ENCODE measurements around the gene FADS3. TPM values are rescaled to one million over a fixed set of nuclear protein-coding genes. Genes with fewer than 3 reads are reported as not detected.

Gene FADS3
- total and polyA plus RNA-seq, 2 of the 13 experiments (the other 11 are each of a cell fraction or from before 2014, with no cell fraction given), result 13.4 to 23.2 TPM

DNA sequence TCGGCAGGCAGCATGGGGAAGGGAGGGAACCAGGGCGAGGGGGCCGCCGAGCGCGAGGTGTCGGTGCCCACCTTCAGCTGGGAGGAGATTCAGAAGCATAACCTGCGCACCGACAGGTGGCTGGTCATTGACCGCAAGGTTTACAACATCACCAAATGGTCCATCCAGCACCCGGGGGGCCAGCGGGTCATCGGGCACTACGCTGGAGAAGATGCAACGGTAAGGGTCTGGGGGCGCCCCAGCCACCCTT, 63.0 kb downstream of the FADS3 start (continued):
- no peak for TF ChIP-seq ZFP62 (CRISPR knock-in tag; IDR thresholded peaks at IDR 0.05)
- TF ChIP-seq, protein P1, sequence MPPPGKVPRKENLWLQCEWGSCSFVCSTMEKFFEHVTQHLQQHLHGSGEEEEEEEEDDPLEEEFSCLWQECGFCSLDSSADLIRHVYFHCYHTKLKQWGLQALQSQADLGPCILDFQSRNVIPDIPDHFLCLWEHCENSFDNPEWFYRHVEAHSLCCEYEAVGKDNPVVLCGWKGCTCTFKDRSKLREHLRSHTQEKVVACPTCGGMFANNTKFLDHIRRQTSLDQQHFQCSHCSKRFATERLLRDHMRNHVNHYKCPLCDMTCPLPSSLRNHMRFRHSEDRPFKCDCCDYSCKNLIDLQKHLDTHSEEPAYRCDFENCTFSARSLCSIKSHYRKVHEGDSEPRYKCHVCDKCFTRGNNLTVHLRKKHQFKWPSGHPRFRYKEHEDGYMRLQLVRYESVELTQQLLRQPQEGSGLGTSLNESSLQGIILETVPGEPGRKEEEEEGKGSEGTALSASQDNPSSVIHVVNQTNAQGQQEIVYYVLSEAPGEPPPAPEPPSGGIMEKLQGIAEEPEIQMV (CRISPR knock-in tag; IDR thresholded peaks at IDR 0.05; ENCODE audit: low read depth), result no peak
- TF ChIP-seq, protein P2, sequence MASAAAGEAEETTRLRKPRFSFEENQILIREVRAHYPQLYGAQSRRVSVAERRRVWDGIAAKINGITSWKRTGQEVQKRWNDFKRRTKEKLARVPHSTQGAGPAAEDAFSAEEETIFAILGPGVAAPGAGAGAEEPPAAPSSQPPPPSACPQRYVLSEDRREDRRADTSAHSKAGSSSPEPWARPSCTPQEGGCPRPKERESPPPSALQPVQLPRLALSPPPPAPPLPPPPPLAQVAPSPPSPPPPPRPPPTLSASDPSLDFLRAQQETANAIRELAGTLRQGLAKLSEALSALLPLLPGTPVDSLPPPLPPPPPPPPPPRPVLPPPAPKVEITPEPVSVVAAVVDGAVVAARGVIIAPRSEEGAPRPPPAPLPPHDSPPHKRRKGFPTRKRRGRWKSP (CRISPR knock-in tag; IDR thresholded peaks at IDR 0.05), result no peak
- TF ChIP-seq MTF2 (CRISPR knock-in tag; IDR thresholded peaks at IDR 0.05; ENCODE audit: borderline replicate concordance), result no peak
- TF ChIP-seq, protein P3, sequence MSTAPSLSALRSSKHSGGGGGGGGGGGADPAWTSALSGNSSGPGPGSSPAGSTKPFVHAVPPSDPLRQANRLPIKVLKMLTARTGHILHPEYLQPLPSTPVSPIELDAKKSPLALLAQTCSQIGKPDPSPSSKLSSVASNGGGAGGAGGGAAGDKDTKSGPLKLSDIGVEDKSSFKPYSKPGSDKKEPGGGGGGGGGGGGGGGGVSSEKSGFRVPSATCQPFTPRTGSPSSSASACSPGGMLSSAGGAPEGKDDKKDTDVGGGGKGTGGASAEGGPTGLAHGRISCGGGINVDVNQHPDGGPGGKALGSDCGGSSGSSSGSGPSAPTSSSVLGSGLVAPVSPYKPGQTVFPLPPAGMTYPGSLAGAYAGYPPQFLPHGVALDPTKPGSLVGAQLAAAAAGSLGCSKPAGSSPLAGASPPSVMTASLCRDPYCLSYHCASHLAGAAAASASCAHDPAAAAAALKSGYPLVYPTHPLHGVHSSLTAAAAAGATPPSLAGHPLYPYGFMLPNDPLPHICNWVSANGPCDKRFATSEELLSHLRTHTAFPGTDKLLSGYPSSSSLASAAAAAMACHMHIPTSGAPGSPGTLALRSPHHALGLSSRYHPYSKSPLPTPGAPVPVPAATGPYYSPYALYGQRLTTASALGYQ (CRISPR knock-in tag; IDR thresholded peaks at IDR 0.05), result no peak
- no peak for TF ChIP-seq ZC3H4 (CRISPR knock-in tag; IDR thresholded peaks at IDR 0.05; ENCODE audit: borderline replicate concordance)
- no peak for TF ChIP-seq HHEX (CRISPR knock-in tag; IDR thresholded peaks at IDR 0.05)
- TF ChIP-seq ZSCAN20 (CRISPR knock-in tag; IDR thresholded peaks at IDR 0.05; ENCODE audit: borderline replicate concordance), result no peak
- TF ChIP-seq, protein P4, sequence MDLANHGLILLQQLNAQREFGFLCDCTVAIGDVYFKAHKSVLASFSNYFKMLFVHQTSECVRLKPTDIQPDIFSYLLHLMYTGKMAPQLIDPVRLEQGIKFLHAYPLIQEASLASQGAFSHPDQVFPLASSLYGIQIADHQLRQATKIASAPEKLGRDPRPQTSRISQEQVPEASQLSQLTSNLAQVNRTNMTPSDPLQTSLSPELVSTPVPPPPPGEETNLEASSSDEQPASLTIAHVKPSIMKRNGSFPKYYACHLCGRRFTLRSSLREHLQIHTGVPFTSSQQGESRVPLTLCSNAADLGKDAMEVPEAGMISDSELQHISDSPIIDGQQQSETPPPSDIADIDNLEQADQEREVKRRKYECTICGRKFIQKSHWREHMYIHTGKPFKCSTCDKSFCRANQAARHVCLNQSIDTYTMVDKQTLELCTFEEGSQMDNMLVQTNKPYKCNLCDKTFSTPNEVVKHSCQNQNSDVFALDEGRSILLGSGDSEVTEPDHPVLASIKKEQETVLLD (CRISPR knock-in tag; IDR thresholded peaks at IDR 0.05; ENCODE audit: low read depth), result no peak
- TF ChIP-seq, protein P5, sequence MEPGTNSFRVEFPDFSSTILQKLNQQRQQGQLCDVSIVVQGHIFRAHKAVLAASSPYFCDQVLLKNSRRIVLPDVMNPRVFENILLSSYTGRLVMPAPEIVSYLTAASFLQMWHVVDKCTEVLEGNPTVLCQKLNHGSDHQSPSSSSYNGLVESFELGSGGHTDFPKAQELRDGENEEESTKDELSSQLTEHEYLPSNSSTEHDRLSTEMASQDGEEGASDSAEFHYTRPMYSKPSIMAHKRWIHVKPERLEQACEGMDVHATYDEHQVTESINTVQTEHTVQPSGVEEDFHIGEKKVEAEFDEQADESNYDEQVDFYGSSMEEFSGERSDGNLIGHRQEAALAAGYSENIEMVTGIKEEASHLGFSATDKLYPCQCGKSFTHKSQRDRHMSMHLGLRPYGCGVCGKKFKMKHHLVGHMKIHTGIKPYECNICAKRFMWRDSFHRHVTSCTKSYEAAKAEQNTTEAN (CRISPR knock-in tag; conservative IDR thresholded peaks at IDR 0.05), result no peak
- TF ChIP-seq, protein P6, sequence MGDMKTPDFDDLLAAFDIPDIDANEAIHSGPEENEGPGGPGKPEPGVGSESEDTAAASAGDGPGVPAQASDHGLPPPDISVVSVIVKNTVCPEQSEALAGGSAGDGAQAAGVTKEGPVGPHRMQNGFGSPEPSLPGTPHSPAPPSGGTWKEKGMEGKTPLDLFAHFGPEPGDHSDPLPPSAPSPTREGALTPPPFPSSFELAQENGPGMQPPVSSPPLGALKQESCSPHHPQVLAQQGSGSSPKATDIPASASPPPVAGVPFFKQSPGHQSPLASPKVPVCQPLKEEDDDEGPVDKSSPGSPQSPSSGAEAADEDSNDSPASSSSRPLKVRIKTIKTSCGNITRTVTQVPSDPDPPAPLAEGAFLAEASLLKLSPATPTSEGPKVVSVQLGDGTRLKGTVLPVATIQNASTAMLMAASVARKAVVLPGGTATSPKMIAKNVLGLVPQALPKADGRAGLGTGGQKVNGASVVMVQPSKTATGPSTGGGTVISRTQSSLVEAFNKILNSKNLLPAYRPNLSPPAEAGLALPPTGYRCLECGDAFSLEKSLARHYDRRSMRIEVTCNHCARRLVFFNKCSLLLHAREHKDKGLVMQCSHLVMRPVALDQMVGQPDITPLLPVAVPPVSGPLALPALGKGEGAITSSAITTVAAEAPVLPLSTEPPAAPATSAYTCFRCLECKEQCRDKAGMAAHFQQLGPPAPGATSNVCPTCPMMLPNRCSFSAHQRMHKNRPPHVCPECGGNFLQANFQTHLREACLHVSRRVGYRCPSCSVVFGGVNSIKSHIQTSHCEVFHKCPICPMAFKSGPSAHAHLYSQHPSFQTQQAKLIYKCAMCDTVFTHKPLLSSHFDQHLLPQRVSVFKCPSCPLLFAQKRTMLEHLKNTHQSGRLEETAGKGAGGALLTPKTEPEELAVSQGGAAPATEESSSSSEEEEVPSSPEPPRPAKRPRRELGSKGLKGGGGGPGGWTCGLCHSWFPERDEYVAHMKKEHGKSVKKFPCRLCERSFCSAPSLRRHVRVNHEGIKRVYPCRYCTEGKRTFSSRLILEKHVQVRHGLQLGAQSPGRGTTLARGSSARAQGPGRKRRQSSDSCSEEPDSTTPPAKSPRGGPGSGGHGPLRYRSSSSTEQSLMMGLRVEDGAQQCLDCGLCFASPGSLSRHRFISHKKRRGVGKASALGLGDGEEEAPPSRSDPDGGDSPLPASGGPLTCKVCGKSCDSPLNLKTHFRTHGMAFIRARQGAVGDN (CRISPR knock-in tag; IDR thresholded peaks at IDR 0.05), result peak; percentile 11
- TF ChIP-seq CENPT (CRISPR knock-in tag; IDR thresholded peaks at IDR 0.05; ENCODE audit: low read depth), result no peak
- 0 out of 2 replicates have a peak, but pooled peaks have one; percentile 73 for TF ChIP-seq EED (CRISPR knock-in tag; IDR thresholded peaks at IDR 0.05)
- TF ChIP-seq RELA (CRISPR knock-in tag; IDR thresholded peaks at IDR 0.05), result no peak
- no peak for TF ChIP-seq SMAD3 (CRISPR knock-in tag; IDR thresholded peaks at IDR 0.05)
- TF ChIP-seq NFKBIZ (CRISPR knock-in tag; IDR thresholded peaks at IDR 0.05), result no peak
- no peak for TF ChIP-seq SMC3 (IDR thresholded peaks at IDR 0.05; ENCODE audit: low read length)
- TF ChIP-seq ZNF224 (CRISPR knock-in tag; IDR thresholded peaks at IDR 0.05), result 0 out of 2 replicates have a peak, but pooled peaks have one; percentile 69
- TF ChIP-seq KLF6 (CRISPR knock-in tag; IDR thresholded peaks at IDR 0.05), result no peak
- TF ChIP-seq CAMTA2 (CRISPR knock-in tag; IDR thresholded peaks at IDR 0.05; ENCODE audit: borderline replicate concordance), result 0 out of 2 replicates have a peak, but pooled peaks have one; percentile 75
- TF ChIP-seq KDM4B (CRISPR knock-in tag; IDR thresholded peaks at IDR 0.05), result no peak
